ENCODE data around the gene GLP2R.

- TF ChIP-seq, protein P1, sequence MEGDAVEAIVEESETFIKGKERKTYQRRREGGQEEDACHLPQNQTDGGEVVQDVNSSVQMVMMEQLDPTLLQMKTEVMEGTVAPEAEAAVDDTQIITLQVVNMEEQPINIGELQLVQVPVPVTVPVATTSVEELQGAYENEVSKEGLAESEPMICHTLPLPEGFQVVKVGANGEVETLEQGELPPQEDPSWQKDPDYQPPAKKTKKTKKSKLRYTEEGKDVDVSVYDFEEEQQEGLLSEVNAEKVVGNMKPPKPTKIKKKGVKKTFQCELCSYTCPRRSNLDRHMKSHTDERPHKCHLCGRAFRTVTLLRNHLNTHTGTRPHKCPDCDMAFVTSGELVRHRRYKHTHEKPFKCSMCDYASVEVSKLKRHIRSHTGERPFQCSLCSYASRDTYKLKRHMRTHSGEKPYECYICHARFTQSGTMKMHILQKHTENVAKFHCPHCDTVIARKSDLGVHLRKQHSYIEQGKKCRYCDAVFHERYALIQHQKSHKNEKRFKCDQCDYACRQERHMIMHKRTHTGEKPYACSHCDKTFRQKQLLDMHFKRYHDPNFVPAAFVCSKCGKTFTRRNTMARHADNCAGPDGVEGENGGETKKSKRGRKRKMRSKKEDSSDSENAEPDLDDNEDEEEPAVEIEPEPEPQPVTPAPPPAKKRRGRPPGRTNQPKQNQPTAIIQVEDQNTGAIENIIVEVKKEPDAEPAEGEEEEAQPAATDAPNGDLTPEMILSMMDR (conservative IDR thresholded peaks at IDR 0.05; ENCODE audit: low read length), result no peak
- TF ChIP-seq EZH2phosphoT487 (IDR thresholded peaks at IDR 0.05; ENCODE audit: borderline replicate concordance, low read depth, low read length), result no peak
Observed at GRCh38 chr17:9886141-9886930, 60.6 kb downstream of the GLP2R start.
